HG02610 (cell line): ENCODE data around the gene DYNLT4.
"Not testable (repeated sequence)": the region's sequence is repeated elsewhere in the genome, so short reads cannot be mapped to it uniquely, and the experiment has no call there.

Experiments
- ATAC-seq: cut with Tn5 transposase; IDR thresholded peaks from one replicate; pipeline ENCODE4 v1.9.1; 2021; ENCODE audit warnings: mild to moderate bottlenecking, moderate library complexity; ENCODE audit not compliant: unreplicated experiment

Gene DYNLT4, protein sequence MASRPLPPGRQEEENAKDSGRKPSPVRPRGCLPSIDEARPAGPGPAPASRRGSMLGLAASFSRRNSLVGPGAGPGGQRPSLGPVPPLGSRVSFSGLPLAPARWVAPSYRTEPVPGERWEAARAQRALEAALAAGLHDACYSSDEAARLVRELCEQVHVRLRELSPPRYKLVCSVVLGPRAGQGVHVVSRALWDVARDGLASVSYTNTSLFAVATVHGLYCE

DNA sequence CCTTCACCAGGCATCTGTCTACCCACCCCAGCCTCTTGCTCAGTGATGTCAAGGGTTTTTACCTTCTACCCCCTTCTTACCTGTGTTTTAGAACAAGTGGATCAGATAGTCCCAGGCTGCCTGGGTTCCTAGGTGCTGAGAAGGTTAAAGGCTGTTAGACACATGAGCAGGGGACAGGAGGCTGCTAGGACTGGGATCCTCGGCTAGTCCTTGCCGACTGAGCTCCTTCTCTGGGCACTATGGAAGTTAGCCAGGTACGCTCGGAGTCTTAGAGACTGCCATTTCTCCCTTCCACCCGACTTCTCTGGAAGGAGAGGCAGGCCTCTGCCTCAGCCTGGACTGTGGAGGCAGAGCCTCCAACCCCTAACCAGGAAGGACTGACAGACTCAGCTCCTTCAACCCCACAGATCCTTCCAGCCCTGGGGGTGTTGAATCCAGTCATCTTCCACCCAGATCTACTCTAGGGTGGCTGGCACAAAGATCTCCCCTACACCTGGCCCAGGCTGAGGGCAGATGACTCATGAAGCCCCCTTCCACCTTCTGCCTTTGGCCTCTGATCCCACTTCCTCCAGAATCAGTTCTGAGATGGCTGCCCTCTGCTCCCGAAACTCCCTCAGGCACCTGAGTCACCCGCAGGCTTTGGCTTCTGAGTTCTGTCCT is at the start of gene DYNLT4:
DYNLT4 (minus strand) TSS at position 648 of the 660 bp plus-strand sequence. CDS start 683 bp downstream, outside the sequence.
- no peak for ATAC-seq

DNA sequence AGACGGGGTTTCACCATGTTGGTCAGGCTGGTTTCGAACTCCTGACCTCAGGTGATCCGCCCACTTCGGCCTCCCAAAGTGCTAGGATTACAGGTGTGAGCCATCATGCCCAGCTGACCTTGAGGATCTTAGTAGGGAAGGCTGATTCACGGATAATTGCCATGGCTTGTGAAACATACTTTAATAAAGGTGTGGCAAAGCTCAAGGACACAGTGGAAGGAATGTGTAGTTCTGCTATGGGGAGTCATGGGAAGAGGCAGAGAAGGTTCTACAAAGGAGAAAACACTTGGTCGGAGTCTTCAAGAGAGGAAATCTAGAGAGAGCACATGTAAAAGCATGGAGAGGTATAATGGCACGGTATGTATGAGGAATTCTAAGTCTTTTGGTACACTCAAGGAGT is 48.6 kb upstream of the DYNLT4 start:
- no peak for ATAC-seq

DNA sequence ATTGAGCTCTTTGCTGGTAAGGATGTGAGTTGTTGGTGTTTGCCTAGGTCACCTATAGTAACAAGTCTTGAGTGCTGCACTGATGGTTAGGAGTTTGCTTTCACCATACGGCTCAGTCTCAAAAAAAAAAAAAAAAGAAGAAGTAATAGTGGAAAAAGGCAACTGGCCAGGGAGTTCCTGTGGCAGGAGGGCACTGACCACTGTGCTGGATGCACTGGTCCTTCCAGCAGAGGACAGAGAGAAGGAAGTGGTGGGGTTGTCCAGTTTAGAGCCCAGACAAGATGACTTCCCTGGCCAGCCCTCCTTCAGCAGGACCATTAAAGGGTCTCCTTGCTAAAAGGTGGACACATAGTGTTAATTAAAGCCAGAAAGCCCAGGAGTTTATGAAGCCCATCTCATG is 47.8 kb upstream of the DYNLT4 start:
- ATAC-seq, result no peak

DNA sequence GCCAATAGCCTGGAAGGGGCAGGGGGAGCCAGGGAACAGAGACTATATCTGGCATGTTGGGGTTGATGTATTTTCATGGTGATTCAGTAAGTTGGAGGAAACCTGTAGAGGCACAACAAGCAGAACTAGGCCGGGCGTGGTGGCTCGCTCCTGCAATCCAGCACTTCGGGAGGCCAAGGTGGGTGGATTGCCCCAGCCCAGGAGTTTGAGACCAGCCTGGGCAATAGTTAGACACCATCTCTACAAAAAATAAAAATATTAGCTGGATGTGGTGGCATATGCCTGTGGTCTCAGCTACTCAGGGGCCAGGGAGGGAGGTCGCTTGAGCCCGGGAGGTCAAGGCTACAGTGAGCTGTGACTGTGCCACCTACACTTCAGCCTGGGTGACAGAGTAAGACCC is 46.0 kb upstream of the DYNLT4 start:
- ATAC-seq, result no peak

DNA sequence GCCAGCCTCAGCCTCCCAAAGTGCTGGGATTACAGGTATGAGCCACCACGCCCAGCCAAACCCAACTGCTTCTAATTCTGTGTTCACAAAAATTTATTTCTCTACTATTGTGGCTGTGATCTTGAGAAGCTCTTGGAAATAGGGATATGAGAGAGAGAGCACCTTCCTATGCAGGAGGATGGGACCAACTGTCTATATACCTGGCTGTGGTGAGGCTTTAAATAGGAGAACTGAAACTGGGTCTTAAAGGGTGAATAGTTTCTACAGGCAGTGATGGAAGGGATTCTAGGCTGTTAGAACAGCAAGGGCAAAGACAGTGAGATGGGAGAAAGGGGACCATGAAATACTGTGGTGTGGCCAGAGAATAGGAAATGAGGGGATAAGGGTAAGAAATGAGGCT is 44.2 kb upstream of the DYNLT4 start:
- ATAC-seq, result no peak

DNA sequence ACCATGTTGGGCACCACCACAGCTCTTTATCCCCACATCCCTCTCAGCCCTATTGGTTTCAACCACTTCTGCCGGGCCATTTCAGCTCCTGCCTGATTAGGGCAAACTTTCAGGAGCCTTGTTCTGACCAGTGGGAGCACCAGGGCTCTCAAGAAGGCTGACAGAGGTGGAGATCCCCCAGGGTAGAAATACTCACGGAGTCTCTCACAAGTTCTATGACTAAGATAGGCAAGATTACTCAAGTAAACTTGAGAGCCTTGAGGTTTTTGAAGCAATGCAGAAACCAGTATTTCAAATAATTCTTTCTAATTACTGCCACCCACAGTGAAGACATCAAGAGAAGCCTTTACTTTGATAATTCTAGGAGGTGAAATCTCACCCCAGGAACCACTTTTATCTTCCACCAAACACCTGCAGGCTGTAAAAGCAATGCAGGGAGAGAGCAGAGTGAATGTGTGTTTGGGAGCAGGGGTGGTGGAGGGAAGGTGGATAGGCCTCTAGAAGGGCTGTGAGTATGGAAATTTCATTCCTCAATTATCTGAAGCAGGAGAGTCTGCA is 42.5 kb upstream of the DYNLT4 start:
- no peak for ATAC-seq

DNA sequence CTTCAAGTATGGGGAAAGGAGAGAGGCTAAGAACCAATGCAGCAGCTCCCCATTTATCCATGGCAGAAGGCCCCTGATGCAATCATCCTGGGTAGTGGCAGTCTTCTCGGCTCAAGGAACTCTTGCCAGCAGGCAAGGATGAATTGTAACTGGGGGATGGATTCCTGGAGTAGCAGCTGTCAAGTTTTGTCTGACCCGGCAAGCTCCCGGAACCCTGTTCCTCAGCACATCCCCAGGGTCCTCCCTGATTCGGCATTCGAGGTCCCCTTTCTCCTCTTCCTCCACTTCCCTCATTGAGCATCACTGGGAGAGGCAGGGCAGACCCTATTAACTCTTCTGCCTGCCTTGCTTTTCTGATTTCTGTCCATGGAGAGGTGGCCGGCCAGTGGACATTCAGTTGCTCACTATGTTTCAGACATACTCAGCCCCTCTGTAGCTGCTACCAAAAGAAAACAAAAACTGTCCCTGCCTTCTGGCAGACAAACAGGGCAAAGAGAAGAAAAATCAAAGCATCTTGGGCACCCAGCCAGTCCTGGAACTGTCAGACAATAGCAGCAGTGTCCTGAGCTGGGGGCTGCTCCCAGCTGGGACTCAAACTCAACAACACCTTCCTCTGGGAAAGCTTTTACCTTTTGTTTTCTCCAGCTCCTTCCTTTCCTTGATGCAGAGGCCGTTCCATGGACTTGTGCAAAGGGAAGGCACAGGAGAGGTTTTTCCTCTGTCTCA is 41.5 kb upstream of the DYNLT4 start:
- ATAC-seq, result no peak

DNA sequence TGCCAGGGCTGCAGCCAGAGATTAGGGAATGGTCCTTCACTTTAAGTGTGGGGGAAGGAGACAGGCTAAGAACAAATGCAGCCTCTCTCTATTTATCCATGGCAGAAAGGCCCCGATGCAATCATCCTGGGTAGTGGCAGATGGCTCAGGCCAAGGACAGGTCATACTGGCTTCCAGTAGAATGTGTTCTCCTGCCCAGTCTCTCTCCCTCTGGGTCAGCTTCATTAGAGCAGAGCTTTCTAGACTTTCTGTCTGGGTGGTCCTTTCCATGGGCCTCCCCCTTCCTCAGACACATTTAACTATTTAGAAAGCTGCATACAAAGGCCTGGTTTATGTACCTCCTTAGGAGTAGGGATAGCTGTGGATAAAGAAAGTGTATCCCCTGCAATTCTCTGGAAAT is 40.7 kb upstream of the DYNLT4 start:
- ATAC-seq, result no peak

DNA sequence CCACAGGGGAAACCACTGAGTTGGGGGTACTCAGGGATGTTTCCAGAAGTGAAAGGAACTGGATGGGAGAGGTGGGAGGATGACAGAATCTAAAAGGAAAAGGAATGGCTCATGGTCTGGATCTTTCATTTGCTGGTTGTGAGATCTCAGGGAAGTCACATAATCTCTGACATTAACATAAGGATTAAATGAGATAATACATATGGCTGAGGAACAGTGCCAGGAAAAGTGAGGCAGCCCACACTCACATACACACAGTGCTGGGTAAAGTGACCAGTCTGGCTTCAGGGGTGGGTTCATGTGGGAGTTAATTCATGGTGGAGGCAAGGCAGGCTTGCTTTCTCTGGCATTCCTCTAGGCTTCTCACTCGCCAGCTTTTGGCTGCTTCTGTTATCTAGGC is 39.8 kb upstream of the DYNLT4 start:
- ATAC-seq, result no peak

DNA sequence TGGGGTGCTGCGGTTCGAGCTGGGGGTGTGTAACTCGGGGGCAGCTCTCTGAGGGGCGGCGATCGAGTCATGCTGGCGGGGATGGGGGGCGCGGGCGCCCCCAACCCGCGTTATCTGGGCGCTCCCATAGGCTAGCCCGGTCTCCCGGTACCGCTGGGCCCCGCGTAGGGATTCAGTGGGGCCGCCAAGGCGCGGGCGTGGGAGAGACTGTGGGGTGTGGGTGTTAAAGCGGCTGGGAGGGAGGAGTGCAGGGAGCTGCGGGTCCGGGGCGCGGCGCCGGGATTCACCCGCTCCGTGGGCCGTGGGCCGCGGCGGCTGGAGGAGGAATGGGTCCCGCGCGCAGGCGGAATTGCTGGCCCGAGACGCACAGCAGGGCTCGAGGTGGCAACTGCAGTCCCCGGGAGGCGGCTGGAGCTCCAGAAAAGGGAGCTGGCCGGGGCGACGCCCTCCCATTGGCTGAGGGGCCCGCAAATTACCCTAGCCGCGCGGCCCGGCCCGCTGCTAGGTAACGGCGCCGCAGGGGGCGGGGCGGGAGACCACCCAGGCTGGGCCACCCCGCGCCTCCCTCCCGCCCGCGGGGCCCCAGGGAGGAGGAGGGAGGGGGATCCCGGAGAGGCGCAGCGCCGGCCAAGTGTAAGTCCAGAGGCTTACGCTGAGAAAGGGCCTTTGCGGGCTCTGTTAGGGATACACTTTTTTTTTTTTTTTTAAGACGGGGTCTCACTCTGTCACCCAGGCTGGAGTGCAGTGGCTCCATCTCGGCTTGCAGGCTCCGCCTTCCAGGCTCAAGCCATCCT is 35.9 kb upstream of the DYNLT4 start, which contains the start of gene PTCH2:
PTCH2 (minus strand) TSS at position 392 of the 794 bp plus-strand sequence; CDS start at position 71, 321 bp downstream.
- ATAC-seq, result no peak

DNA sequence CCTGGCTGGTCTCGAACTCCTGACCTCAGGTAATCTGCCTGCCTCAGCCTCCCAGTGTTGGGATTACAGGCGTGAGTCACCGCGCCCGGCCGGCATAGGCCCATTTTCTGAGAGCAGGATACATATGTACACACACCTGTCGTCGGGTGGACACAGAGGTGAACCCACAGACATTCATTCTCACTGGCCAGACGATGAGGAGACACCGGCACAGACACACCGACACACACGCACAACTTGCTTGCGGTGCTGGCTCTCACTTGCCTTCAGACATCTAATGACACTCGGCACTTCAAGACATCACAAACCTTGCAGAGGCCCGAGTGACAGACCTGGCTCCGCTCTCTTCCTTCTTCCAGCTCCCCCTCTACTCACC is 35.3 kb upstream of the DYNLT4 start:
- no peak for ATAC-seq

DNA sequence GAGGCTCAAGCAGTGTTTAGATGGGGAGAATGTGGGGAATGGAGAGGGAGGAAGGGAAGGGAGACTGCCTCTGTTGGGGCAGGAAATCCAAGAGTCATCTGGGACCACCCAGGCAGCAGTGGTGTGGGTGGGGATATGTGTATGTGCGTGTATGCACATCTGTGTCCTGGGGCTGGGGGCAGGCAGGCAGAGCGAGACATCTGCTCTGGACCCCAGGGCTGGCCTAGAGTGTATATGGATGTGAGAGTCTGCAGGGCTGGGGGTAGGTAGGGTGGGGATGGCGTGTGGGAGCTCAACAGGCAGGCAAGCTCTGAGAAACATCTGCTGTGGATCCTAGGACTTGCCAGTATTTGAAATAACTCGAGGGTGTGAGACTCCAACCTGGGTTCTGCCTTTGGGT is 32.4 kb upstream of the DYNLT4 start:
- no peak for ATAC-seq

DNA sequence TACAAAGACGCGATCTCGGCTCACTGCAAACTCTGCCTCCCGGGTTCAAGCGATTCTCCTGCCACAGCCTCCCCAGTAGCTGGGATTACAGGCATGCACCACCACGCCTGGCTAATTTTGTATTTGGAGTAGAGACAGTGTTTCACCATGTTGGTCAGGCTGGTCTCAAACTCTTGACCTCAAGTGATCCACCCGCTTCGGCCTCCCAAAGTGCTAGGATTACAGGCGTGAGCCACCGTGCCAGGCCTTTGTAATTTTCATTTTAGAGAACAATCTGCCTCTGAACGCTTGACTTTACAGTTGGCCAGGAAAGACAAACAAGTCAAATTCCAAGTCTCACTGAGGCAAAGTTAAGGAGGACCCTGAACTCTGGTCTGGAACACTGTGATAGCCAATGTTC is 31.1 kb upstream of the DYNLT4 start:
- not testable (repeated sequence) for ATAC-seq

DNA sequence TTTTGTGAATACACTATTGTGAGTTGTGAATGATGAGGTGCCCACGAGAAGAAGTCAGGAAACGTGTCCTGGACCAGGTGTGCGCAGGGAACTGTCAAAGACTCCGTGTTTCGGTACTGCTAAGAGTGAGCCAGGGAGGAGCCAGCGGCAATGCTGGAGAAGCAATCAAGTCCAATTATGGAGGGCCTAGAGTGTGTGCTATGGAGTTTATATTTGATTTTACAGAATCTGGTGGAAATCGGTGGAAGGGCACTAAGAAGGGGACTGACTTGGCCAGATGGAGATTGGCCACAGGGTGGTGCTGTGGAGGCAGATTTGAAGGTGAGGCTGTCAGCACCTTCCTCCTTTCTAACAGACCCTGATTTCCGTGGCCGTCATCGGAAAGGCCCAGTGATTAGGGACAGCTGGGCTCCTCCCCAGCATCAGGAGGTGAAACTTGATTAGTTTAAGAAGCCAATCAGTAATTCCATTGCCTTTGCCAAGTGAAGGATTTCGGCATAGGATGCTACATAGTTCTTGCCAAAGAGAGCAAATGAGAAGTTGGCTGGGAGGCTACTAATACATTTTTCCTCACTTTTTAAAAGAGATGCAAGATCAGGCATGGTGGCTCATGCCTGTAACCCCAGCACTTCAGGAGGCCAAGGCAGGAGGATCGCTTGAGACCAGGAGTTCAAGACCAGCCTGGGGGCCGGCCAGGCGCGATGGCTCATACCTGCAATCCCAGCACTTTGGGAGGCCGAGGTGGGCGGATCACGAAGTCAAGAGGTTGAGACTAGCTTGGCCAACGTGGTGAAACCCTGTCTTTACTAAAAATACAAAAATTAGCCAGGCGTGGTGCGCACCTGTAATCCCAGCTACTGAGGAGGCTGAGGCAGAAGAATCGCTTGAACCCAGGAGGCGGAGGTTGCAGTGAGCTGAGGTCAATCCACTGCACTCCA is 28.9 kb upstream of the DYNLT4 start:
- ATAC-seq, result peak; percentile 62

DNA sequence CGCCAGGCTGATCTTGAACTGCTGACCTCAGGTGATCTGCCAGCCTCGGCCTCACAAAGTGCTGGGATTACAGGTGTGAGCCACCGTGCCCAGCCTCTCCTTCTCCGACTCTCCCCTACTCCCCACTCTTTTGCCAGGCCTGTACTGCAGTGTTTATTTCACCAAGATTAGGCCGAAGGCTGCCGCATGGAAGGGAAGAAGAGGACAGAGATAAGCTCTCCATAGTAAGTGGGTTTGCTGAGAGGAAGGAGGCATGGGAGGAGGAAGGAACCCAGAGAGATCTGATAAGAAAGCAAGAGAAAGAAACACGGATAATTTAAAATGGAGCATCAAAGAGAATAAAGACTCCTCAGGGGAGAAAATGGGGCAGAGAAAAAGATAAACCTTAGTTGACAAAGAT is 27.2 kb upstream of the DYNLT4 start:
- ATAC-seq, result no peak

DNA sequence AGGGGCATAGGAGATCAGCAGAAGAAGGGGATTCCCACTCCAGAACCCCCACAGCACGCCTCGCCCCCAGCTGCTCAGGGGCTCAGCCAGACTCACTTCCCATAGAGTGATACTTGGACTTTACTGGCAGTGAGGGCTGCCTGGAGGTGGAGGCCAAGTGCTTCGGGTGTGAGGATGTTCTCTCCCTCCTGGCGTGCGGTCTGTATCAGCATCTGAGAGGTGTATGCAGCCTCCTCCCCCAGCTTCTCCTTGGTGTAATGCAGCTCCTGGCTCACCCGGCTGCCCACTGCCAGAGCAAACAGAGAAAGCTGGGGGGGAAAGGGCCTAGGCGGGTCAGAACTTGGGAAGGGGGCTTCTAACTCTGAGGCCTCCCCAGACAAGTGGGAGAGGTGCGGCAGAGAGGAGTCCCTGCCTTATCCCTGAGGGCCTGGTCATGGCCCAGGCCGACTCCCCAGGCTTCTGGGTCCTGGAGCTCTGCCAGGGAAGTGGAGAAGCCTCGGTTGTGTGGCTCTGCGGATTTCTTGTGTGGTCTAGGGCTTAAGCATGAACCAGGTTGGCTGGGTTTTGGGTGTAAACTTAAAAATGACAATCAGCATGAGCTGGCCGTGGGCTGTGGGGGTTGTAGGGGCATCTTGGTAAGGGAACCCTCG is 25.0 kb upstream of the DYNLT4 start:
- no peak for ATAC-seq

DNA sequence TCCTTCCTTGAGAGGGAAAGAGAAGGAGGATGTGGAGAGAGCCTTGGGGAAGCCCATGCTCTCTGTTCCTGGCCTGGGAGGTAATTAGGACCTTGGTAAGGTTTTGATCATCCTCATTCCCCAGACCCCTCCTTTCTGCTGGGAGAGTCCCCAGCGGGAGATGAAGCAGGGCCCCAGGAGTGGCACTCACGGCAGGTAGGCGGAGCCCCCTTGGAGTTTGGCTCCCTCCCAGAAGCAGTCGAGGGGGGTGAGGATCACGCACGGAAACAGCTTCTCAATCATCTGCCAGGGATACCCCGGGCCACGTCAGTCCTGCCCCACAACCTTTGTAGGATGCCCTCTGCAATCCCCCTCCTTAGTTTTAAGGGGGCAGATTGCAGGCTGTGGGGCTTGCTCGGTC is 24.4 kb upstream of the DYNLT4 start:
- no peak for ATAC-seq

DNA sequence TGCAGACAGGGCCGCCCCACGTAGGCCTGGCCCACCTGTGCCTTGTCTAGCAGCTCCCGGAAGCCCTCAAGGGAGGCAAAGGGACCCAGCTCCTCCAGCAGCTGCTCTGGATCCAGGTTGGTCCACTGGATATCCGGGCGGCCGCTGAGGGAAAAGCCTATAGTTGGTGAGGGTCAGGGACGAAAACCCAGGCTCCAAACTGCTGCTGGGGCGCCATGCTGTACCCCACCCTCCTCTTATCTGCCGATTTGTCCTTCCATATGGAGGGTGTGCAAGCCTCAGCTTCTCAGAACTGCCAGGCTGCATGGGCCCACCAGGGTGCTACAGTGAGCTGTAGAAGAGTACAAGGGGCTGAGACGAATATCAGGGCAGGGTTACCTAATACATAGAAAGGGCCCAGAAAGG is 23.8 kb upstream of the DYNLT4 start:
- ATAC-seq, result no peak
